ENCODE measurements around the gene ARHGAP15. TPM values are rescaled to one million over a fixed set of nuclear protein-coding genes. Genes with fewer than 3 reads are reported as not detected.

The ARHGAP15 gene
- total RNA-seq, 1 donor from 2014 or later = 10.0 TPM

DNA sequence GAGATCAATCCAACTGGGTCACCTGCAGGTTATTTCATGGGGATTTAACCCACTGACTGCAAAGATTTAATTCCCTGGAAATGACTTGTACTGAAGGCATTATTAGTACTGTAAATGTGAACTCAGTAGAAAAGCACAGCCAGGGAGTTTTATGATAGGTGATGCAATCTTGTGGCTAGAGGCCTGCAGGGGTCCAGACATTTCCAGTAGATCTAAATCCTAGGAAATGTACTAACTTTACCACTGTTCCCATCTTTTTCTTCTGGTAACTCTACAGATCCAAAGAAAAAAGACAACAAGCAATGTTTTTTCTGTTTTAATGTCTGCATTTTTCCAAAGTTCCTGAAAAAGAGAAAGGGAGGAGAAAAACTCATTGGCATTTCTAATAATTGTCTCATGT lies 500.1 kb downstream of the ARHGAP15 start:
- DNase-seq (ENCODE audit: low spot score) = no peak

DNA sequence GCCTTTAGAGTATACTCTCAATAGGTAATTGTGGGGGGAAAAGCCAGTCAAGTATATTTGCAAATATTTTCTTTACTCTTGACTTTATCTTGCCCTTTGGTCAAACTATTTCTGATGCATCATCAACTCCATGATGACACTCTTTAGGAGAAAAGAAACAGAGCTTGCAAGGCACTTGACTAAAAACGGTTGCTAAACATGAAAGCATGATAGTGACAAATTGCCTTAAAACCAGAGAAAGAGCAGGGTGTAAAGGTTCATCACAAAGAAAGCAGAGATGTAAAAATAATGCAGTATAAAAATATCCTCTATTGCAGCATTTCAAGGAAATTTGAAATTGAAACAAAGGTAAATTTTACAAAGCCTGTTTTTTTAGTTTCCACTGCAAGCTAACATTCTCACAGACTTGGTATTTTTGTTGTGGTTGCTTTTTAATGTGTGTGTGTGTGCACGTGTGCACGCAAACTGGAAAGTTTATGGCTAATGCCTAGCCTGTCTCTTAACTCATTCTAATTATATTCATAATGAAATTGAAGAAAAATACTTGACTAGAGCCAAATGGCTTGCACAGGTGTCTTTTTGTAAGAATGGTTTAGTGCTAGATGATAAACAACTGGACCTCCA lies 503.6 kb downstream of the ARHGAP15 start:
- no peak for DNase-seq (ENCODE audit: low spot score)

DNA sequence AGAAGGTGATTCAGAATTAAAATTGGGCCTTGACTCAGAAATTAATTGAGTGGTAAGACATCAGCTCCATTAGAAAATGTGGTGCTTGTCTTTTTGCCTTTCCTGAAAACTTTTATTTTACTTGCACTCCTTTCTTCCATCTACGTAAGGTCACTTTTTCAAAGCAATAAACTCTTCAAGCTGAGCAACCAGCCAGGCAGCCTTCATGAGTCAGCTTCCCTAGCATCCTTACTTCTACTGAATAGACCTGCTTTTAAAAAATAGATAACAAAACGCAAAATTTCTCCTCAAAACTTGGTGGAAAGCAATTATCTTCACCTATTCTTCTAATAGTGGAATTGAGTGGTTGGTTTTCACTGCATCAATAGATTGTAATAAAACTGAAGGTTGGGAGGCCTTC lies 504.2 kb downstream of the ARHGAP15 start:
- DNase-seq (ENCODE audit: low spot score) = no peak

DNA sequence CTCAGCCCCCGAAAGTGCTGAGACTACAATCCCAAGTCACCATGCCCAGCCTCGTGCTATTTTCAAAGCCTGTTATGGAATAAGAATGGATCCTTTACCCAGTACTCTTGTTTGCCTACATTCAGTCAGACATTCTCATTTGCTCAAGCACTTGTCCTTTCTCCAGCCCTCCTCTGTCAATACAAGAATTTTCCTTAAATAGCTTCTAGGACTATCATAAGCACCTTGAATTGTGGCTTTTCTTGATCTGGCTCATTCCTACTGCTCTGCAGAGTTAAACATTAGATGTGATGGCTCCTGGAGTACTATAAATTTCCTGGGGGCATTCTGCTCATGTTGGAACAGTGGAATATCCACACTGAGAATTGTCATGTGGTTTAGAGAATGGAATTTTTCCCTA lies 506.1 kb downstream of the ARHGAP15 start:
- no peak for DNase-seq (ENCODE audit: low spot score)

DNA sequence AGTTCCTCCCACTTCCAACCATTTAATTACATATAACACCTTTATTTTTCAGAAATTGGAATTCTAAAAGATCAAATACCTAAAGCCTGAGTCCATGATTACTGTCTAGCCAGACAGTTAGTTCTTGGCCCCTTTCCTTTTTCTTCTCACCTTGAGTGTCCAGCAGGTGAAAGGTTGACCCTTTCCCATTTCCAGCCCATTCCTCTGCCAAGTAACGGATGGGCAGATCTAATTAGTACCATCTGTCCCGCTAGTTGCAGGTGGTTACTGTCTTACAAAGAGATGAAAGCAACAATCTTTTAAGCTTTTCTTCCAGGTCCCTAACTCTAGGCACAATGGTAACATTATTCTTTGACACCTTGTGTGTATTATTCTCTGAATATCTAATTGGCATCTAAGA lies 506.7 kb downstream of the ARHGAP15 start:
- DNase-seq (ENCODE audit: low spot score) = no peak

DNA sequence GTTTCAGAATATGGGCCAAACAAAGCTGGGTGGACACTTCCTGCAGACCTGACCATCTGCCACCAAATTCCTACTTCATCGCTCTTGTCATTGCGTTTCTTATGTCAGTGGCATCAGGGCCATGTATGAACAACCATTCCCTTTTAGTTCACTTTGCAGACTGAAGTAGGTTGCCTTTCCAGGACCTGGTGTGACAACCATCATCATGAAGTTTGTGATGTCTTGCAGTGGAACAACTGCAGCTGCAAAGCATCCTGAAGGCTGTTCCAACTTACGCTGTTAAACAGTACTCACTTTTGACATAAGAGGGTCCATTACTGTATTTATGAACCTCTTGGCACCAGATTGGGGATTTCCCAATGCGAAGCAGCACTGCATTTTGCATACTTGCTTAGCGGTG lies 511.6 kb downstream of the ARHGAP15 start:
- no peak for DNase-seq (ENCODE audit: low spot score)

DNA sequence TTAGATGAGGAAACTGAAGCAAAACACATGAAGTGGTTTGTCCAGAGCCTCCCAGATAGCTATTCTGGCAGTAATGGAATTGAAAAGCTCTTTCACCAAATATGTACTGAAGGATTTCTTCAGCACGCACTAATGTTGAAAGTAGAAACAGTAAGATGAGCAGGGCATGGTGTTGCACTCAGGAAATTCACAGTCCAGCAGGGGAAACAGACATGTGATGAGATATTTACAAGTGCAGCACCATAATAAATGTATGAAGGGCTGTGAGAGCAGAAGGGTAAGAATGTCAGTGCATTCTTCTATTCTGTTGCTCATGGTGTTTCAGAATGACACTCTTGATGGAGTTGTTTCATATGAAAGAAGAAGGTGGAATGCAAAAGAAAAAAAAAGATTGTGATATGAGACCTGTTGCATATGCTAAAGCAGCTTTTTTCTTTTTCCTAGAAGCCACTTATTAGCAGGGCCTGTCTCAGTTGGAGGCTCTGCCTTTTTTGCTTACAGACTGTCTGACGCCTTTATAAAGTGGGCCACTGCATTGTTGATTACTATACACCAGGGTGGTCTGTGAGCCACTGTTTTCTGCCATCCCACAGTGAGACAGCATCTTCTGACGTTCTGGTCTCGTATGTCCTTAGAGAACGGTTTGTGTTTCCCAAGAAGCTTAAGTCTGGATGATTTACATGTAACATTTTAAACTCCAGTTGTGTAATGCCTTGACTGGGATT lies 516.9 kb downstream of the ARHGAP15 start:
- no peak for DNase-seq (ENCODE audit: low spot score)

DNA sequence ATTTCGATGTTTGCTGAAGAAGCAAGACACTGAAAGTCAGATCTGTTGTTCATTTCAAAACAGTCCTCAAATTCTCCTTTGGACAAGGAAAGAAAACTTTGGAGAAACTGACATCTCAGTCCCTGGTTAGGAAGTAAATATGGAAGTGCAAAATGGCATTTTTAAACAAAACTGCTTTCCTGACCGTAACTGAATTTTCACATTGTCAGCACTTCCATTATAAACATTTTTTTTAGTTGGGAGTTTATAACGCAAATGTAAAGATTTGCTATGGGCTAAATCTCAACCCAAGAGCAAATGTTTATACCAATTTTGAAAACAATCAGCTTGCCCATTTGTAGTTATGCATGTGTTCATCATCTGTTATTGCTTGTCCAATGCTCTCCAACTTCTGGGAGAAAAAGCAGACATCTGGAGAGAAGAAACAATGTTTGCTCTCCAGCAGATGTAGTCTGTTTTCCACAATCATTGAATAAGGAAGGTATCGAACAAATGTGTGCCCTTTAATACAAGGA lies 520.1 kb downstream of the ARHGAP15 start:
- no peak for DNase-seq (ENCODE audit: low spot score)

DNA sequence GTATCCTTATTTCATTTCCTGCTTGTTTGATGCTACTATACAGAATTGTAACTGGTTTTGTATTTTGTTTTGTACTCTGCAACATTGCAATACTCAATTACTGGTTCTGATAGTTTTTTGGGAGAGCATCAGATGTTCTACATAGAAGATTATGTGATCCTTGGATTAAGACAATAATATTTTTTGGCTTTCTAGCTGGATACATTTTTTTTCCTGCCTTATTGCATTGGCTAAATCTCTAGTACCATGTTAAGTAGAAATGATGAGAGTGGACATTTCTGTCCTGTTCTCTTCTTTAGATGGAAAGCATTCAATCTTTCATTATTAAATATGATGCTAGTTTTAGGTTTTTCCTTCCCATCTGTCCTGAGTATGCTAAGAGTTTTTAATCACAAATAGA lies 523.5 kb downstream of the ARHGAP15 start:
- DNase-seq (ENCODE audit: low spot score) = no peak

DNA sequence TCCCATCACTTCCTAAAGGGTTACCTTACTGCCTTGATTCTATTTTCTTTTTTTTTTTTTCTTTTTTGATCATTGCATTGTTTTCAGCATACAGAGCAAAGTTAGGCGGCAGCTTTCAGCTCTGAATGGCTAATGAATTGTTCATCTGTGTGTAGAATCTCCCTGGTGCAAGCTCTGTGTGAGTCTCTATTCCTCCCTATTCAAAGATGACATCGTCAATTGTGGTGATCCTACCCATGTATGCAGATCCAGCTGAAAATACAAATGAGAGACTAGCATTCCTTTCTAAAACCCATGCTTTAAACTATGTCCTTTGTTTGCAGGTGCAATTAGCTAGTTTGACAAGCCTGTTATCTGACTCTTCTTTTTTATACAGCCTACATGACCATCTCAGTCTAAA lies 539.0 kb downstream of the ARHGAP15 start:
- no peak for DNase-seq (ENCODE audit: low spot score)

DNA sequence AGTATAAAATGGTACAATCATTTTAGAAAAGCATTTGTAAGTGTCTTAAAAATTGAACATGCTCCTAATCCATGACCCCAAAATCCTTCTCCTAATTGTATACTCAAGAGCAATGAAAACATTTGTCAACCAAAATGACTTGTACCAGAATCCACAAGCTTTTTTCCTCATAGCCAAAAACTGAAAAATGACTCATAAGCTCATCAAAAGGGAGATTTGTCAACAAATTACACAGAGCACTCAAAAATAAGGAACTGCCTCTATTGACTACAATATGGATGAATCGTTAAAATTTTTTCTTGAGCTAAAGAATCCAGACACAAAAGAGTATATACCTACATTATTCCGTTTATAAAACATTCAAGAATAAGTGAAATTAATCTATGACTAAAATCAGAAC lies 544.8 kb downstream of the ARHGAP15 start:
- no peak for DNase-seq (ENCODE audit: low spot score)

DNA sequence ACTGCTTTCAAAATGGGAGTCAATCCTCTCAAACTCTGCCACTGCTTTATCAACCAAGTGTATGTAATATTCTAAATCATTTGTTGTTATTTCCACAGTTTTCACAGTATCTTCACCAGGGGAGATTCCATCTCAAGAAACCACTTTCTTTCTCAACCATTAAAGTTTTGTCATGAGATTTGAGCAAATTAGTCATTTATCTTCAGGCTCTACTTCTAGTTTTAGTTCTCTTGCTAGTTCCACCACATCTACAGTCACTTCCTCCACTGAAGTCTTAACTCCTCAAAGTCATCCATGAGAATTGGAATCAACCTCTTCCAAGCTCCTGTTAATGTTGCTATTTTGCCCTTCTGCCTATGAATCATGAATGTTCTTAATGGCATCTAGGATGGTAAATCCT lies 545.8 kb downstream of the ARHGAP15 start:
- DNase-seq (ENCODE audit: low spot score) = no peak

DNA sequence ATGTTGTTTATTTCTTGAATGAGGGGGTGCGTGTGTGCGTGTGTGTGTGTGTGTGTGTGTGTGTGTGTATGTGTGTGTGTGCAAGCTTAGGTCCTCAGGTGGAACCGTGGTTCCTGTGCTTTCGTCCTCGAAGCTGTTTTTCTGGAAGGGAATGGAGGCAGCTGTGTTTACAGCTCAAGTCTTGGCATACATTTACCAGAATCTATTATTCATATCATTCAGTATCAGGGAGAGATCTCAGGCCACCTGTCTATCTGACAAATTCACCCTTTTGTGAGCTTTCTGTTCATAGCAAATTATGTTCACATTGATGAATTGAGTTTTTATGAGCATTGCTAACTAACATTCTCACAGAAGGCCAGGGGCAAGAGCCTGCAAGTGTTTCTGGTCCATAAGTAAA lies 550.4 kb downstream of the ARHGAP15 start:
- no peak for DNase-seq (ENCODE audit: low spot score)

DNA sequence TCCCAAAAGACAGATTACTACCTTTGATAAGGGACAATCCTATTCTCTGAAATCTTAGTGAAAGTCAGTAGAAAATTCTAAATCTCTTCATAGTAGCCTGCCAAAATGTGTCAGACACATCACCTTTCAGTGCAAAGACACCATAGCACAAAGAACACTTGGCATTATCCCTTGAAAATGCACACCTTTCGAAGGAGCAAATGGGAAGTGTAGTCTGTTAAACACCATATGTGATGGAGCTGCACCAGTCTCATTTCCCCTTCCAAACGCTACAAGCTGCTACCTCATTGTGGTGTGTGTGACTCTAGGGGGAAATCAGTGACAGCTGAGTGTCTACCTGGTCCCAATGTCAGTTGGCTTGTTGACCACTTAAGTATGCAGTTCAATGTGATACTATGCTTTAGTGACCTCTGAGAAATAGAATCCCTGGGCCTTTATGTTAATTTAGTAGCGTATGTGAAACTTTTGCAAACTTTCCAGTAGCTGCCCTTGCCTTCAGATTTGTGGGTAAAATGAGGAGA lies 551.7 kb downstream of the ARHGAP15 start:
- DNase-seq (ENCODE audit: low spot score) = no peak

DNA sequence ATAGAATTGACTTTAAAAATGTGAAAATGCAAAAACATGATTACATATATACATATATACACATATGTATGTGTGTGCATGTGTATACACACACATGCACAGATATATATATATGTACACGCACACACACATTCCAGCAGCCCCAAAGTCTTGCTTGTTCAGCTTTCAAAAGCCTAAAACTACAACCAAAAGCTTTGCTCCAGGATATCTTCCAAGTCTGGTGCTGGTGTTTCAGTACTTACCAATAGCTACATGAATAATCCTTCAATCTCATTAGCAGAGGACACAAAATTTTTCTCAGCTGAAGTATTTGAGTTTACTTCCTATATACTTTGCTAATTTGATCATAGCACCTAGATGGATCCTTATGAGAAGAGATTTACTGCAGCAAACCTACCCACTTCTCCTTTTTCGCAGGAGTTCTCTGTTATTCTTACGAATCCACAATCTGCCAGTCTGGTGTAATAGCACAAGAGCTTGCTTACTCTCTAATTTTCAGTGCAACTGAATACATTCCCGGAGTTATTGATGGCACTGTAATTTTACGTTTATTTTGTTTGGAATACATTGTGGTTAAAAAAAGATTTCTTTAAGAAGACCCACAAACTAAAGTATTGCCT lies 553.3 kb downstream of the ARHGAP15 start:
- DNase-seq (ENCODE audit: low spot score) = no peak

DNA sequence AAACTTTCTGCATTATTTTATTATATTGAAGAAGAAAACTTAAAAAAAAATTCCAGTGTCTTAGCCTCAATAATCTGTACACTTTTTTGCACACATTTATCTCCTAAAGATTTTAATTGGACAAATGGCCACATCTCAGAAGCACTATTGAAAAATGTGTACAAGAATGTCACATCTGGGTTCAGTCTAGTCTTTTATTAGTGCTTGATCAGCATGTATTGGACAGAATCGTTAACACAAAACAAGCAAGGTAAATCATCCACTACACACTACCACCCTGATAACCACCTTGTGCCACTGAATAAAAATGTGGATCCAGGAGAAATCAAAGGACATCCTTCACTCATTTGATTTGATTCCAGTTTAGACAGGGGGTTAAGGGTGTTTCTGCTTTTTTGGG lies 554.8 kb downstream of the ARHGAP15 start:
- no peak for DNase-seq (ENCODE audit: low spot score)

DNA sequence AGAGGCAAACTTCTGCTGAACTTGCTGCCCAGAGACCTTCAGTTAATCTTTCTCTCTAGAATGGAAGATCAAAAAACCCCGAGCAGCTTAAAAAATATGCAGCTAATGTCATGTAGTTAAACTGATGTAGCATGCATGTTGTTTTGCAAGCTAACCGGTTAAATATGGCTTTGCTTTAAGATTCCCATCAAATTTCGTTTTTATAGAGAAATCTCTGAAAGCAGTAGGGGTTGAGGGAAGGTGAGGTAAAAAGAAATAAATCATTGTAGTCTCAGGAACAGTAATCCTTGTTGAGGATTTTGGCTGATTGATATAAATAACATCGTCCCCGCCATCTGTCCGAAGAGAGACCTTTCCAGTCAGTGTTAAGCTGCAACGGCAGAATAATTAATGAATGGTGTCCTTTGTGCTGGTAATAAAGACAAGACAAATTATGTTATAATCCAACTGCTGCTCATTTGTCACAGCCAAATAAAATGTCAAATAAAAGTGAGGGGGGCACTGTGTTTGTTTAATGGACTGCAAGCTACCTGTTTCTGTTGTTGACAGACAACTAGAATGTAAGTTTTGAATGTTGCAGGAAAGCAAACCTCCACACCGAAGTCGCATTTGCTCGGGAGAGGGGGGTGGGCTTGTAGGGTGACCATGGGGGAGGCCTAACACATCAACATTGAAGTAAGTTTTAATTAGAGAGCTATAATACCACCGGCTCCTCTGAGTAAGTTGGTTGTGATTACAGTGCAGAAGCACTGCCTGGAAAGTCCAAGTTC lies 555.5 kb downstream of the ARHGAP15 start:
- DNase-seq (ENCODE audit: low spot score) = no peak

DNA sequence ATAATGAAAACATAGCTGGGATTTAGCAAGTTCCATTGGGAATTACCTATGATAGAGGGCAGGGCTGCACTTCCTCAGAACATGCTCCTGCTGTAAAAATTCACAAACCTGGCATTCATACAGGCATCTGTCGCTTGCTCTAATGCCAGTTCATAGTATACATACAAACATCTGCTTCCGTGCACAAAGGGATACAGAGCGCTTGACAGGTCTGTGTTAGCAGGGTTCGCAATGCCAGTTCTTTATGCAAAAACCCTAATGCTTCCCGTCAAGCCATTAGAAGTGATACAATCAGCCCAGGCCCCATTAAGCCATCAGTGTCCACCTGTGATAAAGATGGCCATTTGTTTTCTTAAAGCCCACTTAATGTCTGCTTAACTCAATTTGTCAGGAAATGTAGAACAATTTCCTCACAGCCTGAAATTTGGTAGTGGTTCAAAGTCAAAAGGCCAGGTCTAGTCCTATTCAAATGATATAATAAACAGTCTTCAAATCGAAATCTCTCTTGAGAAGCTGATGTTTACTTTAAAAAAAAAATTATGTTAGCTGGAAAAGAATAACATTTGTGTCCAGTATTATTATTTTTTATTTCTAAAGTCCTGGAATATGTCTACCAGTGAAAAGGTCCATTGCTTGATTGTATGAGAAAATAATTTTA lies 556.3 kb downstream of the ARHGAP15 start:
- DNase-seq (ENCODE audit: low spot score) = no peak

DNA sequence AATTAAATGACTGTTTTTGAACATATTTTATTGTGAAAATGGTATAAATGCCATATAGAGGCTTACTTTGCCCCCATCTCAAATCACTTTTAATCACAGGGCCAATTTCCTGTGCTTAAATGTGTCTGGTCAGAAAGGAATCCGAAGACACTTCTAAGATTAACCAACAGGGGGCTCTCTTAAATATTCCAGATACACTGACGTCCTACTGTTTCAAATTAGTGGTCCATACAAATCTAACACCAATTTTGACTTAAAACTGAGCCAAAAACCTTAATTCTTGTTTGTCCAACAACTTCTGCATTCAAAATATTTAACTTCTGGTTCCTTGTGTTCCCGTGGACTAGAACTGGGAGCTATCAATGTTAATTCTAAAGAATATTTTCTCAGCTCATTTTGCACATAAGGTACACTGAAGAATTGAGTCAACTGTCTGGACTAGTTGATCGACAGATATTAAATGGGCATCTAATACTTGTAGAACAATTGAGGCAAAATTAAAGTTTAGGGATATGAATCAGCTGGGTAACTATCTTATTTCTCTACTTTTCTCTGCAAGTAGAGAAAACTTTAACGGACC lies 557.5 kb downstream of the ARHGAP15 start:
- no peak for DNase-seq (ENCODE audit: low spot score)

DNA sequence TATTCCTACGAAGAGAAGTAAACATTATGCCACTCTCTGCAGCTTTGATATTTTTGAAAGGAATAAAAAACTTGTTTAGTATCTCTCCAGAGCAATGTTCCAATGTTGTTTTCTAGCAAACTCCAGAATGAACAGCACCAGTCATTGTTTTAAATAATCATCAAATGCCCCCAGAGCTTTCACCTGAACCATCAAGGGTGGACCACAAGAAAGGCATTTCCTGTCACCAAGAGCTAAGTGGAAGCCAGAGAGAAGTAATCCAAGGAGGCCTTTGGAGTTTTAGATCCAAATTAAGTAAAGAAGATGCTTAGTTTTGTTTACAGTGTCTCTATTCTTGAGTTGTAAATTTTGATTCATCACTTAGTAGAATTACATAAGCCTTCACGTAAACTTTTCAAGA lies 559.0 kb downstream of the ARHGAP15 start:
- no peak for DNase-seq (ENCODE audit: low spot score)

DNA sequence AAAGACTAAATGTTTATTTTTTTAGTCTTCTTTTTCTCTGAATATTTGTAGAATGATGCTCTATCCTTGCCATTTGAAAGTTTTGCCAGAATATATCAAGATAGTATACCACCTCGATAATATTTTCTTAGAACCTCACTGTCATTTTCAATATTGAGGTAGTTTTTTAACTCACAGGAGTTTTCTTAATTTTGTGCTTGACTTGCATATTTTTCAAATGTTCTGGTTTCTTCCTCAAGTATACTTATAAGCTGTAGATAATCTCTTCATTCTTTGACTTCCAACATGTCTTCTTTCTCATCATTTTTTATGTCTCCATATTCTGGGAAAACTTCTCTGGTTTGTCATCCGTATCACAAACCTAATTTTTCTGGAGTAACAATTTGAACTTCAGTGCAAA lies 559.6 kb downstream of the ARHGAP15 start:
- no peak for DNase-seq (ENCODE audit: low spot score)

Measured in mucosa of gallbladder (tissue), 1 donor.